HL-60/S4 (cell line): ENCODE results near the gene HSPA9.

Source experiments
- in situ Hi-C: fragments of 300-500 bp; cut with MboI; formaldehyde crosslinking; loops from 2 replicates; pipeline ENCODE4 v1.14.3; 2022; ENCODE audit warnings: low sequenced_read_pairs

HSPA9 gene

GRCh38 chr5:138575194-138576015 lies at the start of gene HSPA9:
Gene HSPA9, minus strand, starts transcription at chr5:138575401. Its CDS starts 83 bp downstream, at chr5:138575318.
- in situ Hi-C loops: no loop called here

GRCh38 chr5:138623053-138623452 lies 47.9 kb upstream of the HSPA9 start:
- in situ Hi-C loops: no loop called here

- in situ Hi-C loops: no loop called here
Observed at GRCh38 chr5:138622051-138622450, 46.9 kb upstream of the HSPA9 start.

- in situ Hi-C loops: no loop called here
Observed at GRCh38 chr5:138620663-138621224, 45.5 kb upstream of the HSPA9 start.

GRCh38 chr5:138616508-138616907 lies 41.3 kb upstream of the HSPA9 start:
- in situ Hi-C loops: no loop called here

GRCh38 chr5:138615461-138615860 lies 40.3 kb upstream of the HSPA9 start:
- in situ Hi-C loops: no loop called here

GRCh38 chr5:138611678-138612218 lies 36.5 kb upstream of the HSPA9 start:
- in situ Hi-C loops: no loop called here

- in situ Hi-C loops: no loop called here
Observed at GRCh38 chr5:138610918-138611677, 35.9 kb upstream of the HSPA9 start.

- in situ Hi-C loops: no loop called here
Observed at GRCh38 chr5:138610415-138610917, 35.3 kb upstream of the HSPA9 start.

GRCh38 chr5:138606378-138607064 lies 31.3 kb upstream of the HSPA9 start:
- in situ Hi-C loops: no loop called here

- in situ Hi-C loops: no loop called here
Observed at GRCh38 chr5:138605254-138605972, 30.2 kb upstream of the HSPA9 start.

GRCh38 chr5:138604176-138604785 lies 29.1 kb upstream of the HSPA9 start:
- in situ Hi-C loops: no loop called here

- in situ Hi-C loops: no loop called here
Observed at GRCh38 chr5:138603249-138603920, 28.2 kb upstream of the HSPA9 start.

- in situ Hi-C loops: no loop called here
Observed at GRCh38 chr5:138602371-138603000, 27.3 kb upstream of the HSPA9 start.

- in situ Hi-C loops: no loop called here
Observed at GRCh38 chr5:138601444-138601843, 26.2 kb upstream of the HSPA9 start.

GRCh38 chr5:138600446-138600845 lies 25.2 kb upstream of the HSPA9 start:
- in situ Hi-C loops: no loop called here

- in situ Hi-C loops: no loop called here
Observed at GRCh38 chr5:138597661-138598400, 22.6 kb upstream of the HSPA9 start.
